NB4 (cell line): Measurements from ENCODE around the gene OR4E1.

Experiments
- CTCF ChIP-seq: IDR thresholded peaks from one replicate; pipeline ENCODE4 v1.5.1; 2012; ENCODE audit warnings: low read depth, low read length
- MYC ChIP-seq: IDR thresholded peaks from 2 replicates; pipeline ENCODE4 v1.6.1; 2011; ENCODE audit warnings: low read depth, low read length
- POLR2A ChIP-seq: IDR thresholded peaks from 2 replicates; pipeline ENCODE4 v1.6.1; 2011; ENCODE audit warnings: mild to moderate bottlenecking; ENCODE audit not compliant: insufficient read length; ENCODE audit errors: extremely low read depth
- TF ChIP-seq, protein P1 (sequence below): IDR thresholded peaks from 2 replicates; pipeline ENCODE4 v1.6.1; 2011; ENCODE audit warnings: low read depth, low read length

GRCh38 chr14:21643407-21643806 lies 30.2 kb downstream of the OR4E1 start:
- TF ChIP-seq CTCF: no peak
- no peak for TF ChIP-seq POLR2A
- TF ChIP-seq, protein P1, sequence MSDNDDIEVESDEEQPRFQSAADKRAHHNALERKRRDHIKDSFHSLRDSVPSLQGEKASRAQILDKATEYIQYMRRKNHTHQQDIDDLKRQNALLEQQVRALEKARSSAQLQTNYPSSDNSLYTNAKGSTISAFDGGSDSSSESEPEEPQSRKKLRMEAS: no peak
- no peak for TF ChIP-seq MYC
